Measurements from ENCODE around the gene CHCHD6.

Gene CHCHD6

DNA sequence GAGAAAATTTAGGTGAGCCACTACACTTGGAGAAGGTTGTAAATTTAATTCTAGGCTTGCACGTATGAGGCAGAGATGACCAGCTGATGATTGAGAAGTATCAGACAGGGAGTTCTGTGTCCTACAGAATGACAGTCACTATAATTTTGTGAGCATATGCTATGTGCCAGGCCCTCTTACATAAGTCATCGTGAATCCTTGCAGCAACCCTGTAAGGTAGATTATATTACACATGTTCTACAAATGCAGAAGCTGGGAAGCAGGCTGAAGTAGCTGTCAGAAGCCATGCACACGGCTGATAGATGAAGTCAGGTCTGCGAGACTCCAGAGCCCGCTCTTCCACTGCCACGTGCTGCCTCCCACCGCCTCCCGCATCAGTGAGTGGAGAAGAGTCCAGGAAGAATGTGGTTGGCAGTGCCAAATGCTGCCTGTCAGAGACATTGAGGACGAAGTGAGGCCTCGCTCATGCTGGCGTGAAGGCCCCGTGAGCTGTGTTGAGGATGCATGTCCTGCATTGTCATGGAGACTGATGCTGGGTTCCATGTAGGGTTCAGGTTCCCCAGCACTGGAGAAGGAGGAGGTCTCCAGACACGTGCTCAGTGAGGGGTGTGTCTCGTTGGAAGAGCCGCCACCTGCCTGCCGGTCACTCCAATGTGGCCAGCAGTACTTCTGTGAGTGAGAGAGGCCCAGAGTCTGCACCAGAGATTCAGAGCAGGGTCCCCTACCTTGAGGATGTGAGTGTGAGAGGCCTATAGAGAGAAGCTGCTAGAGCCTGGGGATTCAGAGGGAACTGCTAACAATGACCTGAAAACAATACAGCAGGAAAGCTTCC is 155.6 kb downstream of the CHCHD6 start:
- no peak for DNase-seq (ENCODE audit: low read depth in 3 of 3)

DNA sequence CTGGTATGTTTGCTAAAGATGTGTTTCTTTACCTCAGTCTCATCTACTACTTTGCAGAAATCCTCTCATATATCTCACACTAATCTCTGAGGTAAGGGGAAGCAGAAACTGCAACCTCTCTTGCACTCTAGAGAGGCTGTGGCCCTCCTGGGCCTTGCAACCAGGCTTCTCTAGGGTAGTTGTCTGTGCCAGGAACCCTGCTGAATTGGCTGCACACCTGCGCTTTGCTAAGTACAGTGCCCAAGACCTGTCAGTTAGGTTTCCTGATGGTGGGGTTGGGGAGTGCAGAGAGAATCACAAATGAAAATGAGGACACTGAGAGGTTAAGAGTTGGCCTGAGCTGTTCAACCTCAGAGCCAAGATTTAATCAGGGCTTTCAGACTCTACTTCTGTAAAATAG is 161.7 kb downstream of the CHCHD6 start:
- no peak for DNase-seq (ENCODE audit: low read depth in 3 of 3)

DNA sequence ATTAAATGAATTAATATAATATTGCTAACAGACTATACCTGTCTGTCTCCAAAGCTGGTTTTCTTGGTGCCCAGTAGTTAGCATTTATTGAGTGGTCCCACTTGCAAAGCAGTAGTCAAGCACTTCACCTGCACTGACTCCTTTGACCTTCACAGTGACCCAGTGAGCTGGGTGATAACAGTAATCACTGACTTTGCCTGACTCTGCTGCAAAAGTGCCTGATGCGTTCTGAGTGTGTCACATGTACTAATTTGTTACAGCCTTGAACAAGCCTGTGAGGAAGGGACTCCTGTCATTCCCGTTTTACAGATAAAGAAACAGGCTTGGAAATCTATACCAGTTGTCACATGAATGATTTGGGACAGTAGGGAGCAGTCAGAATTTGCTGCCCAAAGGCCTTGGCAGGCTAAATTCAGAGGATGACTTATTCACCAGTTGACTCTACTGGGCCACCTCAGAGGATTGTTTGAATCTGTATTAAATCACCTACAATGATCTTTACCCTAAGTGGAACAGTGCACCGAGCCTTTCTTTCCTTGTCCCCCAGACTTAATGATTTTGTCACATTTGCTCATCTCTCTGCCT is 162.2 kb downstream of the CHCHD6 start:
- DNase-seq (ENCODE audit: low read depth in 3 of 3): no peak

DNA sequence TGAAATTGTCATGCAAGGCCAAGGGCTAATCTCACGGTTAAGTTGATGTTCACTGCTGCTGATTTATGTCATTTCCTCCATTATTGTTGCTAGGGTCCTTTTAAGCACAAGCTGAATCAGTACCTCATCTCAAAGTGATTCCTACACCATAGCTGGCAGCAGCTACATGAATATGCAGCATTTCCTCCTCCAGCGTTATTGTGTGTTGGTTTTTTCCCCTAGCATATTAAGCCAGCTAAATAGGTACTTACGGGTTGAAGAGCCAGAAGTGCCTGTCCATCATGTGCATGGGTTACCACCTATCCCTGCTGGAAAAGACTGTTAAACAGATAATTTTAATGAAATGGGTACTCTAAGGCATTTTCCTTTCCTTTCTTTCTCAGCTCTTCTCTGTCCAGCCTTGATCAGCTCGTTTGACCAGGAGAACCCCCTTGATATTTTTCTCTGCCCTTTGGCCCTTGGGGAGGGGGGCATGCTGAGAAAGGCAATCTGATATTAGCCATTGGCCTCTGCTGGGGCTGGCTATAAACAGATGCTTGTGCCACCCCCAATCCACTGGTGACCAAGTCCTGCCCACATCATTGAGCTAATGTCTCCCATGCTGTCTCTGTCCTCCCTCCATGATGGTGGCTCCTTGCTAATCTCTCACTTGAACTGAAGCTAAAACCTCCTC is 163.3 kb downstream of the CHCHD6 start:
- DNase-seq (ENCODE audit: low read depth in 3 of 3): no peak

DNA sequence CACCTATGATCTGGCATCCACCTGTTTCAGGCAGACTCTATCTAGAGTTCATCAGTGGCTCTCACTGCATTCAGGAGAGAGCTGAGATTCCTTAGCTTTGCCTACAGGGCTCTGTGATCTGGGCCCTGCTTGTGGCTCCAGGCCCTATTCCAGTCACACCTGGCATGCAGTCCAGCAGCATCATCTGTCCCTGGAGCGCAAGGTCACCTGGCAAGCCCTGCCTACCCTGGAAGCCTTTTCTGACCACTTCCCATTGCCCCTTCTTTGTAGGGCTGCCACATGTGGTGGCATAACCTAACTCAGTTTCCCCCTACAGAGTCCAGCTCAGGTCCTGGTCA is 163.8 kb downstream of the CHCHD6 start:
- DNase-seq (ENCODE audit: low read depth in 3 of 3): no peak

DNA sequence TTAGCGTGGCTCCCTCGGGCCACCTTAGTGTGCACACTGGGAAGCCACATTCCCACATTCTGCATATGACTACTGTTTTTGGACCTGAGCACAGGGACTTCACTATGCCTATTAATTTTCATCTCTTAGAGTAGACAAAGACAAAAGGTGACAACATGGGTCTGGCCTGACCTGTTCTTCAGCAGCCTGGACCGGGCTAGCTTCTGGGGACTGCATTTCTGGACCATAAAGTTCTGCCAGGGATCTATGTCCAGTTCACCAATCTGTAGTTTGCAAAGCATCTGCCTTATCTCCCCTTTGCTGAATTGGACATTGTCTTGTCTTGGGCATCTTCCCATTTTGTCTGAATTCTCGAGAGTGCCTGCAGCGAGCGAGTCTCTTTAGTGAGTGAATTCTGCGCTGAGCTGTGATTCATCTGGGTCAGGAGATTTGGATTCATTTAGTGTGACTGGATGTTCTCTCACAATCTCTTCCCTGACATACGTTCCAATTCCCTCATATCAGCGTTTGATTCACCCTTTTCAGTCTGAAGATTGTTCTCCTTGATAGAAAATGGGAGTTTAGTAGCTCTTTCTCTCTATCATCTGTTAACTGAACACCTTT is 166.7 kb downstream of the CHCHD6 start:
- no peak for DNase-seq (ENCODE audit: low read depth in 3 of 3)

DNA sequence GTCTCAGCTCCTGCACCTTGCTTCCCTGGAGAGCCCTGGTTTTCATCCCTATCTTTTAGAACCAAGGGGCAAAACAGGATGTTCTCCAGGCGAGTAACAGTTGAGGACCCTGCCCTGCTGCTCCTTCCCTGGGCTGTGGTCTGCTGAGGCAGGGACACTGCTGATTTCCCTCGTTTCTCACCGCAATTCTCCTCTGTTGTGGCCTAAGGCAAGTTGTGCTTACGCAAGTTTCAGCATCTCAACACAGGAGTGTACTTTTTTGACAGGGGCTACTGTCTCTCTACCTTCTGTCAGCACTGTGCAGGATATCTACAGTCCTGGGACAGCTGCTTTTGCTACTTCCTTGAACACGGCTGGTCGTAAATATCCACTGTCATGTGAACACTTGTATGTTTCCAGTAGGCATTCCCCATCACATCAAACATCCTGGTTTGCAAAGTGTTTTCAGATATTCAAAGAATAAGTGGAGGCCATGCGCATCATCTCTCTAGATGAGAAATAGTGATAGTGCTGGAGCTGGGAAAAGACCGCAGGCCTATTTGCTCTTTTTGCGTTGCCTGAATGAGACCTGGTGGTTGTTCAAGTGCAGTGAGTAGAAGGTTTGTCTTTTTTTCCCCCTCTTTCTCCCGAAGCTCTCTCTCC is 168.8 kb downstream of the CHCHD6 start:
- no peak for DNase-seq (ENCODE audit: low read depth in 3 of 3)

DNA sequence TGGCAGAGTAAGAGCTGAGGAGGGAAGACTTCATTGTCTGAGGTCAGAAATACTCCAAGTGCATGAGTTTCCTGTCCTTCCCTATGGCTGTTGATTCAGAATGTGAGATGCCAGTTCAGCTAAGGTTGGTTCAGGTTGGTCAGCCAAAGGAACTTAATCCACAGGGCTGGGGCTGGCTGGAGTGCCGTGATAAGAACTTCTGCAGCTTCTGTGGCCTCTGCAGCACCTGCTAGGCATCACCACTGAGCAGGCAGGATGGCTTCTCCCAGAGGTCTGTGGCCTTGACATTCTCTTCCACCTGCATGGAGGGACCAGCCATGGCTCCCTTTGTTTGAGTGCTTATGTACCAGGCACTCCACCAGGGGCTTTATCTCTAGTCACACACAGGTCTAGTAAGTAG is 169.4 kb downstream of the CHCHD6 start:
- no peak for DNase-seq (ENCODE audit: low read depth in 3 of 3)

DNA sequence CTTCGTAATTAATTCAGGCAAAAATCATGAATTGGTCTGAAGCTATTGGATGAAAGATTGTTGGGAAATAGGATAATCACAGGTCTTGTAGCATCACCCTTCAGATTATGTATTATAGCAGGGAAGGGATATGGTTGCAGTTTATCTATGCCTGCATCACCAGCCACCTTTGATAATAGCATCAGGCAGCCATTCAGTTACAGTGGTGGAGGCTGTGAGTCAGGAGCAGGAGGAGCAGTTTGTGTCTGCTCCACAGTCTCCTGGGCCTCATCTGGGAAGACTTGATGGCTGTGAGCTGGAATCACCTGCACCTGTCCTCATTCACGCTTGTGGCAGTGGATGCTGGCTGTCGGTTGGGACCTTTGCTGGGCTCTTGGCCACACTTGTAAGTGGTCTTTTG is 174.6 kb downstream of the CHCHD6 start:
- no peak for DNase-seq (ENCODE audit: low read depth in 3 of 3)

DNA sequence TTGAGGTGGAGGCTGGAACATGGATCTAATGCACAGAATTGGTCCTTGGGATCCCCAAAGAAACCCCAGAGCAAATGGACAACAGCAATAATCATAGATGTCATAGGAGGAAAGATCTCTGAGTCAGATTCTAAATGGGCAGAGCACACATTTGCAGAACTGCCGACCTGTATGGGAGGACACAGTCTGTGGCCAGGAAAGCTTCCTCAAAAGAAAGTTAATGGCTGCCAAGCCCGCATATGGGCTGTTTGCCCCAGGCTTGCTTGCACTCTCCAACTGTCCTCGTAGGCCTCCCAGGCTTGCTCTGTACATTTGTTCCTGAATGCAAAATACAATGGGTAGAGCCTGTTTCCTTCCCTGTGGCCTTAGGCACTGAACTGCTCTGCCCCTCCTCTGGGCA is 176.9 kb downstream of the CHCHD6 start:
- DNase-seq (ENCODE audit: low read depth in 3 of 3): no peak

DNA sequence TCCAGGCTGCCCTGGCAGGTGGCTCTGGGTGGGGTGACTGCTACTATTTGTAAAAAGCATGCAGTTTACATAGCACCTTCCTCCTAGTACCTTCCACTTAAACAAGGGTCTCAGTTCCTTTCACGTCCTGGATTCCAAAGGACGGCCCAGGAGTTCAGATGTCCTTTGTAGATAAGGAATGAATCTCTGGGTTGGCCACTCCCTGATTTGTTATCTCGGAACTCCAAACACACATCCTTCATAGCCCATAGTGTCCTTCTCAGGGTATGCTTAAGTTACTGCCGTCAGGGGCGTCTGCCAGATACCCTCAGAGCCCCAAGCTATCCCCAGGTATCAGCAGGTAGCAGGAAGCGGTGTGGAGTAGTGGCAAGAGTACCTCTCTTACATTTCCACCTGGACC is 177.8 kb downstream of the CHCHD6 start:
- no peak for DNase-seq (ENCODE audit: low read depth in 3 of 3)

DNA sequence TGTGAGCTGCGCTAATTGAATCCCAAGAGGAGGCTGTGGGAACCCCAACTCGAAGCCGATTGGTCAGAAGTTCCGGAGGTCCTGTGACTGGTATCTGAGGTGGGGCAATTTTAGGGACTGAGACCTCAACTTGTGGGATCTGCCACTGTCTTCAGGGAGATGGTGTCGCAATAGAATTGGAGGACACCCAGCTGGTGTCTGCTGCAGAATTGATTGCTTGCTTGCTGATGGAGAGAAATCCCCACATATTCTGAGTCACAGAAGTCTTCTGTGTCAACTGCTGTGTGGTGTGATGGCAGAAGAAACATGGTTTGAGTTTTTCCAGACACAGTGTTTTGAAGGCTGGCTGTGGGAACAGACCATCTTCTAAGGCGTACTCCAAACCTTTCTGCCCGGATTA is 179.2 kb downstream of the CHCHD6 start:
- no peak for DNase-seq (ENCODE audit: low read depth in 3 of 3)

DNA sequence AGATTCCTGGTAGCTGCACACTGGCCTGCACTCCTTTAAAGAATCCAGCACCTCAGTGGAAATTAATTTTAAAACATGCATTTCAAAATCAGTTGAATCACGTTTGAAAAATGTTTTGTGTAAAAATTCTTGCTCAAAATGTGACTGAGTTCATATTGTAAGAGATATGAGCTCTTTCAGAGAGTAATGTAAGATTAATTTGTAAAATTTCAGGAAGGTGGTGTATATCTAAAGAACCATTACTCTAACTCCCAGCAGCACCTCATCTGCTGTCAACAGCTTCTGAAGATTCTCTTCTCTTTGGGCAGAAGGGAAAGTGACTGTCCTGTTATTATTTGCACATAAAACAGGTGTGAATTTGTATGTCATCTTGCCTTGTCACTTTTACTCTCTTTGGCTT is 181.4 kb downstream of the CHCHD6 start:
- no peak for DNase-seq (ENCODE audit: low read depth in 3 of 3)

DNA sequence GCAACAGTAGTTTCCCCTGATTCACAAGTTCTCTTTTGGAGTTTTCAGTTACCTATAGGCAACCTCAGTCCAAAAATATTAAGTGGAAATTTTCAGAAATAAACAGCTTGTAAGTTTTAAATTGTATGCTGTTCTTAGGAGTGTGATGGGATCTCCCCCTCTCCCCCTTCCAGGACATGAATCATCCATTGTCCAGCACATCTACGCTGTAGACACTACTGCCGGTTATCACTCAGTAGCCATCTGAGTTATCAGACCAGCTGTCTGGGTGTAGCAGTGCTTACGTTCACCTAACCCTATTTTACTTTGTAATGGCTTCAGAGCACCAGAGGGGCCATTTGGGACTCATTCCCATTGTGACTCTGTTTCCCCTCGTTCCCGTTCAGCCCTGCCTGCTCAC is 182.2 kb downstream of the CHCHD6 start:
- DNase-seq (ENCODE audit: low read depth in 3 of 3): no peak

DNA sequence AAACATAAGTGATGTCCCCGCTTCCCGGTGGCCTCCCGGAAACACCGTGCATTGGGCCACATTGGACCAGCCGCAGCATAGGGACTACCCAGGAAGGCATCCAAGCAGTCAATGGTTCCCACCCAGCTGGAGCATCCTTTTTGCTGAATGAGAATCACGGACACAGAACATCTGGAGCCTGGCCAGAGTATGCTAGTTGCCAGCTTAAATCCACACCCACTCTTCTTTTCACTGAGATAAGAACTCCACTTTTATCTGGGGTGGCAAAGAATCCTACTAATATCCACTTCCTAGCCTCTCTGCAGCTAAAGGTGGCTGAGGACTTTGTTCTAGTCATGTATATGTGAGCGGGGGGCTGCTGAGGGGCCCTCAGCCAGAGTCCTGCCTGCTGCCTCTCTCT is 183.6 kb downstream of the CHCHD6 start:
- no peak for DNase-seq (ENCODE audit: low read depth in 3 of 3)

DNA sequence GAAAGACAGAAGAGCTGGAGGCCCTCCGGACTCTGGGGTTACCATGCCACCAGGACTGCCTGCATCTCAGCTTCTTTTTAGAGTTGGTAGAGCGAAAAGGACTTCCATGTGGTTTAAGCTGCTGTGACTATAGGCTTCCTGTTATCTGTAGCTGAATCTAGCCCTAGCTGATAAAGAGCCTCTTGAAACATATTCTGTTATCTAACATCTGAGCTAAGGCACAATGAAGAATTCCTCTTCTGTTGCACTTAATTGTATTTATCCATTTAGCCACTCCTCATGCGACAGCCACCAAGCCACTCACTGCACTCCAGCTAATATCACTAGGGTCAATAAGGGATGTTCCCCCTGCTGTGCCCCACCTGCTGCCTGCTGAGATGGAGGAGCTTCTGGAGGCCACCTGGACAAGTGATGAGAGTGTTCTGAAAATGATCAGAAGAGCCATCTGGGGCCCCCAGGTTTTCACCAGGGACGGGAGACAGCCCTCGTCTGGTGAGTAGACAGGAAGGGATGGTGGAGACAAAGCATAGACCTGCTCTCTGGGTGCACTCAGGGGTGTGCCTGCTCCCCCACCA is 184.2 kb downstream of the CHCHD6 start:
- DNase-seq (ENCODE audit: low read depth in 3 of 3): no peak

DNA sequence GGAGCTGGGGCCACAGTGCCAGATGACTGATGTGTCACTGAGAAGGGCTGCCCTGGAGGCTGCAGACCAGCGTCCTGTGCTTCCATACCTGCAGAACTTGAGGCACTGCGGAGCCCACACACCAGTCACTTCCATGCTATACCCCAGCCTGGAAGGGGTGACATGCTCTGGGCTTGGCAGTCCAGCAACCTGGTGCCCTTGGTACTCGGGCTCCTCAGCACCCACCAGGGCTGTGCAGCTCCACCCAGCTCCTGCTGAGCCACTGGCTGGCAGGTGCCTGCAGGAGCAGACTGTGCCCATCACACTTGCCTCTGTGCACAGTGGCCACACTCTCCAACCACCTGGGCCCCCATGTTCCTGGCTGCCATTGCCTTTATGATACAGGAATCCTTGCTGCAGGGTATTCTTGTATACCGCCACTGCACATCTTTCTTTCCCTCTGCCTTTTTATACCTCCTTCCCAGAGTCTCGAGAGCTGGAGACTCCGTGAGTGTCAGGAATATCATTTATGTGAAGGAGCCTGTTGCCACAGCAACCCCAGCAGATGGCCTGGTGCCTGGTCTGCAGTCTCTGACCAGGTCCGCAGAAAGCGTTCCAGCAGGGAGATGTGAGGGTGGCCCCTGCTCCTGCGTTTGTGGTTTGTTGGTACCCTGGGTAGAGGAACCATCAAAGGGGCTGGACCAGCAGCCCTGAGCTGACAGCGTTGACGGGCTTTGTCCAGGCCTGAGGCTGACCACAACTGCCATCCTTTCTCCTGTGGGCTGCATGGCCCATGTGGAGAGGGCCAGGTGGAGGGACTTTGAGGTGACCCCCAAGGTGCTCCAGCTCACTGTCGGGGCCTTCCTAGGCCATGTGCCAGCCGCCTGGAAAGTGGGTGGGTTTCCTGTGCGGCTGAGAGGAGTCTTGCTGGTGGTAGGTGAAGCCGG is 185.5 kb downstream of the CHCHD6 start:
- DNase-seq (ENCODE audit: low read depth in 3 of 3): no peak

DNA sequence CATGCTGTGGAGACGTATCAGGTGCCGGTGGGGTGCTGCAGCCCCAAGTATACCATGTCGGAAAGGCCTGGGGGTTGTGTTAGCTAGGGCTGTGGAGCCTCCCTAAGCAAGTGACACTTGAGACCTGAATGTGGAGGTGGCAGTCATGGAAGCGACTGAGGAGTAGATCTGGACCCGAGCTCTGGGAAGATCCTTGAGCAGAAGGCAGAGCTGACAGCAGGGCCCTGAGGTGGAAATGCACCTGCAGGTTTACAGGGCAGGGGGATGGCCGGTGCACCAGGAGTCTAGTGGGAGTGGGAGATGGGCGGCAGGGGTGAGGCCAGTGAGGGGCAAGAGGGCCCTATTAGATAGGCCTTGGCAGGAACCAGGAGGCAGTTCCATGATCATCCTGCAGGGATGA is 187.1 kb downstream of the CHCHD6 start:
- no peak for DNase-seq (ENCODE audit: low read depth in 3 of 3)

DNA sequence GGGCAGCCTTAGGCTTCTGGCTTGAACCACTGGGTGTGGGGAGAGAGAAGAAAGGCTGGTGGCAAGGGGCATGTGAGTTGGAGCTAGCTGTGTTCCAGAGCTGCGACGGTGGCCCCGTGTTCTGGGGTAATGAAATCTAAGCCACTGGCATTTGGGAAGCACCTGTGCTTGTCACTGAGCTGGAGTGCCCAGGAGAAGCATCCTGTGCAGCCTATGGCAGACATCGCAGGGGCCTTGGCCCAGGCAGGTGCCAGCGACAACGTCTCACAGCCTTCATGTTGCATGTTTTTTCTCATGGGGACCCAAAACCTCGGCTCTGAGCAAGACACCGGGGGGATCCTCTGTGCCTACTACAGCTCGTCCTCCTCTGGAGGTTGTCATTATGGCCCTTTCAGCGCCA is 187.8 kb downstream of the CHCHD6 start:
- DNase-seq (ENCODE audit: low read depth in 3 of 3): no peak

DNA sequence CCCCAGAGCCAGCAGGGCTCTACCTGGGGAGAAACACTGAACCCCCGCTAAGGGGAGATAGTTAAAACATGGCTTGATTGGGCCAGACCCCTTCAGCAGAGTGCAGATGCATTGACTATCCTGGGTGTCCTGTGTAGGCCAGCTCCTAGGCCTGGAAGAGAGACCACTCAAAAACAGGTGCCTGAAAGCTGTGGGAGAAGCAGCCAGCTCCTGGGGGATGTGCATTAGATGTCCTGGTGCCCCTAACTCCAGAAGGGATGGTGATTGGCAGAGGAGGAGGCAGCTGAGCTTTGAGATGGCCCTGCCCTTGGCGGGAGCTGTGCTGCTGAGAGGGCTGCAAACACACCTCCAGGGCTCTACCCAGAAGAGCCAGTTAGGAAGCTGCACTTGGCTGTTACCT is 189.6 kb downstream of the CHCHD6 start:
- no peak for DNase-seq (ENCODE audit: low read depth in 3 of 3)

DNA sequence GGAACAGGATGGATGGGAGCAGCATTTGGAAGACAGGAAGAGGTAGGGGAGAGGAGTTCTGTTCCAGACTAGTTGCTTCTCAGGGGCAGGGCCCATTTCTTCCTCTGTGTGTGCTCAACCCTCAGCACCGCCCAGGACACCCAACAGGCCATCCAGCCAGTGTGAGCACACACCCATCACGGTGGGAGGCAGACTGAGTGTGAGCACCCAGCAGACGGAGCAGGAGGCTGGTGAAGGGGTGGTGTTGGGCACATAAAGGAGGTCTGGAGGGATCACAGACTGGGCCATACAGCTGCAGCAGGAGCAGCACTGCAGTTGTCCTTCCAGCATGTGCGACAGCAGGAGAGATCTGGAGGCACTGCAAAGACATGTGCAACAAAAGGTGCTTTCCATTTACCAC is 190.4 kb downstream of the CHCHD6 start:
- no peak for DNase-seq (ENCODE audit: low read depth in 3 of 3)
